ENCODE results near the gene TMEM247. TPM values are rescaled to one million over a fixed set of nuclear protein-coding genes. Genes with fewer than 3 reads are reported as not detected.

TMEM247 gene
- total RNA-seq, 1 experiment from 2014 or later, result not detected

DNA sequence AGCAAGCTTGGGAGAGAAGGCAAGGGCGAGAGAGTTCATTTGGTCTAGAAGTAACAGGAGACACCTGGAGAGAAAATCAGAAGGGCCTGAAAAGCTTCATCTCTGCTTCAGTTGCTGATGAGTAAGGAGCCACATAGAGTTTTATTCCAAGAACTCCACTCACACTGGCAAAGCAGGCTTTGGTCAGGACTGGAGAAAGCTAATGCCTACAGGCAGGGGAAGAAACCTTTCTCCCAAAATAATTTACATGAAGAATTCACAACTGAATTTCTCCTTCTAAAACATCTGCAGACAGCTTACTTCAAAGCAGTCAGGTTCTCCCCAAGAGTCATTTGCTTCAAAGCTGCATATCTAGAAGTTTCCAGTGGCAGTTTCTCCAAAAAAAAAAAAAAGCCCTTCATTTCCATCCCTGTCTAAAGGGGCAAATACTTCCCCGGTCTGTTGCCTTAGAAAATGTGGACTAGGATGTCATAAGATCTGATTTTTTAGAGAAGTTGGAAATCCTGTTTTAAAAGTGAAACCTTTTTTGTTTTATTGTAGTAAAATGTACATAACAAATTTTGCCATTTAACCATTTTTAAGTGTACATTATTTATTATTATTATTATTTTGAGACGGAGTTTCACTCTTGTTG lies 46.3 kb downstream of the TMEM247 start:
- Histone ChIP-seq H3F3A (ENCODE audit: insufficient read depth, low read depth) (no peaks in the 10 kb centered on the region), H3K9me2 (ENCODE audit: insufficient read depth) (no peaks in the 10 kb centered on the region), H3K4me1 (replicated peaks; ENCODE audit: insufficient read depth) (no peaks in the 10 kb centered on the region), H2AFZ (no peak overlapping the region), H3K4me2 (no peak overlapping the region), H3K9me3 (ENCODE audit: insufficient read depth, low read depth) (no peaks in the 10 kb centered on the region), H3K36me3 (ENCODE audit: low read depth) (no peaks in the 10 kb centered on the region), H3K4me3 (no peak overlapping the region), H3K27ac (no peak overlapping the region), H3K27me3 (ENCODE audit: insufficient read depth, low read depth) (no peaks in the 10 kb centered on the region), H3K79me2 (ENCODE audit: low read depth) (no peaks in the 10 kb centered on the region), H4K20me1 (ENCODE audit: insufficient read depth) (no peaks in the 10 kb centered on the region)
- no TSS peak for BruUV-seq (replicated peaks)
- no peak for DNase-seq
- CTCF ChIA-PET, result interaction anchor here (0.5 kb wide), 1 partner anchor 1583 kb away, joined by 3 read pairs; no protein-coding TSS in a partner anchor
- POLR2A ChIA-PET (ENCODE audit: unreplicated experiment), result interaction anchor here (0.5 kb wide), 1 partner anchor 12 kb away, joined by 3 read pairs; no protein-coding TSS in a partner anchor
- TF ChIP-seq, protein P1, sequence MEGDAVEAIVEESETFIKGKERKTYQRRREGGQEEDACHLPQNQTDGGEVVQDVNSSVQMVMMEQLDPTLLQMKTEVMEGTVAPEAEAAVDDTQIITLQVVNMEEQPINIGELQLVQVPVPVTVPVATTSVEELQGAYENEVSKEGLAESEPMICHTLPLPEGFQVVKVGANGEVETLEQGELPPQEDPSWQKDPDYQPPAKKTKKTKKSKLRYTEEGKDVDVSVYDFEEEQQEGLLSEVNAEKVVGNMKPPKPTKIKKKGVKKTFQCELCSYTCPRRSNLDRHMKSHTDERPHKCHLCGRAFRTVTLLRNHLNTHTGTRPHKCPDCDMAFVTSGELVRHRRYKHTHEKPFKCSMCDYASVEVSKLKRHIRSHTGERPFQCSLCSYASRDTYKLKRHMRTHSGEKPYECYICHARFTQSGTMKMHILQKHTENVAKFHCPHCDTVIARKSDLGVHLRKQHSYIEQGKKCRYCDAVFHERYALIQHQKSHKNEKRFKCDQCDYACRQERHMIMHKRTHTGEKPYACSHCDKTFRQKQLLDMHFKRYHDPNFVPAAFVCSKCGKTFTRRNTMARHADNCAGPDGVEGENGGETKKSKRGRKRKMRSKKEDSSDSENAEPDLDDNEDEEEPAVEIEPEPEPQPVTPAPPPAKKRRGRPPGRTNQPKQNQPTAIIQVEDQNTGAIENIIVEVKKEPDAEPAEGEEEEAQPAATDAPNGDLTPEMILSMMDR (conservative IDR thresholded peaks at IDR 0.05), result no peak
- TF ChIP-seq EZH2 (IDR thresholded peaks at IDR 0.05; ENCODE audit: low read depth), result no peak
- intact Hi-C loops (cut with micrococcal nuclease; ENCODE audit: unreplicated experiment), result no loop called here

DNA sequence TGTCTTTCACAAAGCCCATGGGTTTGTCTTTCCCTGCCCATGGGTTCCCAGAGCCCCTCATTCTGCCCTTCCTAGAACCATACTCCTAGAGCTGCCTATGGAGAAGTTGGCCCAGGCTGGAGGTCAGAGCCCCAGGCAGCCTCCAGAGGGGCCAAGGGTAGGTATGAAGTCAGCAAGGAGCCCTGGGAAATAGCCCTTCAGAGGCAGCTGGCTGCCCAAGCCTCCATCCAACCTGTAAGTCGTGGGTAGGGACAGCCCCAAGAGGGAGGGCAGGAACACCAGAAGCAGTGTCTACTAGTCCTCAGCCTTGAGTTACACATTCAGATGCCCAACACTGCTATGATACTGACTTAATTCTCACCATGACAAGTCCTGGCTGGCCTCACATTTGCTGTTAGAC lies 49.5 kb downstream of the TMEM247 start:
- H2AFZ ChIP-seq, result no peak overlapping the region
- ChIA-PET POLR2A (ENCODE audit: unreplicated experiment) (no interaction called here), CTCF (no interaction called here)
- no TSS peak for BruUV-seq (replicated peaks)
- no peak overlapping the region for H3K27ac ChIP-seq
- H3K27me3 ChIP-seq (ENCODE audit: insufficient read depth, low read depth), result no peaks in the 10 kb centered on the region
- no peaks in the 10 kb centered on the region for H3K79me2 ChIP-seq (ENCODE audit: low read depth)
- H3K4me3 ChIP-seq, result no peak overlapping the region
- intact Hi-C loops (cut with micrococcal nuclease; ENCODE audit: unreplicated experiment), result no loop called here
- H3K9me2 ChIP-seq (ENCODE audit: insufficient read depth), result no peaks in the 10 kb centered on the region
- H3K4me2 ChIP-seq, result no peak overlapping the region
- TF ChIP-seq, protein P1 (conservative IDR thresholded peaks at IDR 0.05), result no peak
- no peaks in the 10 kb centered on the region for H3K36me3 ChIP-seq (ENCODE audit: low read depth)
- H3F3A ChIP-seq (ENCODE audit: insufficient read depth, low read depth), result no peaks in the 10 kb centered on the region
- DNase-seq, result no peak
- H3K9me3 ChIP-seq (ENCODE audit: insufficient read depth, low read depth), result no peaks in the 10 kb centered on the region
- no peaks in the 10 kb centered on the region for H4K20me1 ChIP-seq (ENCODE audit: insufficient read depth)
- no peaks in the 10 kb centered on the region for H3K4me1 ChIP-seq (replicated peaks; ENCODE audit: insufficient read depth)

DNA sequence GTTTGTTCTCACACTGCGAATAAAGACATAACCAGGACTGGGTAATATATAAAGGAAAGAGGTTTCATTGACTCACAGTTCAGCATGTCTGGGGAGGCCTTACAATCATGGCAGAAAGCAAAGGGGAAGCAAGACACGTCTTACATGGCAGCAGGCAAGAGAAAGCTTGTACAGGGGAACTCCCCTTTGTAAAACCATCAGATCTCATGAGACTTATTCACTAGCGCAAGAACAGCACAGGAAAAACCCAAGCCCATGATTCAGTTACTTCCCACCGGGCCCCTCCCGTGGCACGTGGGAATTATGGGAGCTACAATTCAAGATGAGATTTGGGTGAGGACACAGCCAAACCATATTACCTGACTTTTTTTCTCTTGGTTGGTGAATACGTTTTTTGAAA lies 51.3 kb downstream of the TMEM247 start:
- Histone ChIP-seq H3K9me3 (ENCODE audit: insufficient read depth, low read depth) (no peaks in the 10 kb centered on the region), H3K4me2 (no peak overlapping the region), H3K4me1 (replicated peaks; ENCODE audit: insufficient read depth) (no peaks in the 10 kb centered on the region), H3F3A (ENCODE audit: insufficient read depth, low read depth) (no peaks in the 10 kb centered on the region), H2AFZ (no peak overlapping the region), H4K20me1 (ENCODE audit: insufficient read depth) (no peaks in the 10 kb centered on the region), H3K4me3 (no peak overlapping the region), H3K36me3 (ENCODE audit: low read depth) (no peaks in the 10 kb centered on the region), H3K27me3 (ENCODE audit: insufficient read depth, low read depth) (no peaks in the 10 kb centered on the region), H3K79me2 (ENCODE audit: low read depth) (no peaks in the 10 kb centered on the region), H3K27ac (no peak overlapping the region), H3K9me2 (ENCODE audit: insufficient read depth) (no peaks in the 10 kb centered on the region)
- CTCF ChIA-PET, result interaction anchor here (0.6 kb wide), 1 partner anchor 120 kb away, joined by 3 read pairs; no protein-coding TSS in a partner anchor
- intact Hi-C loops (cut with micrococcal nuclease; ENCODE audit: unreplicated experiment), result no loop called here
- POLR2A ChIA-PET (ENCODE audit: unreplicated experiment), result no interaction called here
- no TSS peak for BruUV-seq (replicated peaks)
- DNase-seq, result no peak
- TF ChIP-seq EZH2 (IDR thresholded peaks at IDR 0.05; ENCODE audit: low read depth), result no peak
- TF ChIP-seq, protein P1 (conservative IDR thresholded peaks at IDR 0.05), result no peak

Data from PC-9 (cell line).